HG02642 (cell line): ENCODE measurements around the gene WNT3.
"Not testable (repeated sequence)": the region's sequence is repeated elsewhere in the genome, so short reads cannot be mapped to it uniquely, and the experiment has no call there.

Source experiments
- ATAC-seq: cut with Tn5 transposase; IDR thresholded peaks from one replicate; pipeline ENCODE4 v1.9.1; 2021; ENCODE audit warnings: mild to moderate bottlenecking; ENCODE audit not compliant: unreplicated experiment, poor library complexity

The WNT3 gene

DNA sequence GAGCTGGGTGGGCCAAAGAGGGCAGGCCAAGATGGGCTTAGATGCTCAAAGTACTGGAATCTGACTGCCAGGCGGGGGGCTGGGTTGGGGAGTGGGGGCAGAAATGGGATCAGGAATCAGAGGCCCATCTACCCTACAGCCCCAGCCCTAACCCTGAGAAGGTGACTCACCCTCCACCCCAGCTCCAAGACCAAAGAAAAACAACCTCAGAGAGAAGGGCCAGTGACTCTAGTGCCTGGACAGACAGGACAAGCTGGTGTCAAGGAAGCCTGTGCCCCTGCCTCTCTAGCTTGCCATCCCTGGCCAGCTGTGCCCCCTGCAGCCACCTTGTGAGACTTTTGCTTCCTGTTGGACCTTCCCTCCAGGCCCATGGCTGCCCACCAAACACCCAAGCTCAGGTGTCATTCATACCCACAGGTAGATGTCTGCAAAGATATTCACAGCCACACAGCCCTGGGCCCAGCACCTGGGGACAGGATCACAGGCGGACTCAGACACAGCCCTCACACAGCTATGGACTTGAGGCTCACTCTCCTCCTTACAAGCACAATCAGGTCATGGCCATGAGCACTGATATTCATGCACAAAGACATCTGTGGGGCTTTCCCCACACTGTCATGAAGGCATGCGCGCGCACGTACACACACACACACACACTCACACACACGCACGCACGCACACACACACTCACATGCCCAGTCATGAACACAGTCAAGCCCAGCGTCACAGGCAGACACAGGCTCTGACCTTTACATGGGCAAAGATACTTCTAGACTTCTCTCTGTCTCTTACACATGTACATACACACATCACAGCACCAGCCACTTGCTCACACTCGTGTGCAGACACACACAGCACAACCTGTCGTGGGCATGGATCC lies 2.8 kb downstream of the WNT3 start:
- no peak for ATAC-seq

DNA sequence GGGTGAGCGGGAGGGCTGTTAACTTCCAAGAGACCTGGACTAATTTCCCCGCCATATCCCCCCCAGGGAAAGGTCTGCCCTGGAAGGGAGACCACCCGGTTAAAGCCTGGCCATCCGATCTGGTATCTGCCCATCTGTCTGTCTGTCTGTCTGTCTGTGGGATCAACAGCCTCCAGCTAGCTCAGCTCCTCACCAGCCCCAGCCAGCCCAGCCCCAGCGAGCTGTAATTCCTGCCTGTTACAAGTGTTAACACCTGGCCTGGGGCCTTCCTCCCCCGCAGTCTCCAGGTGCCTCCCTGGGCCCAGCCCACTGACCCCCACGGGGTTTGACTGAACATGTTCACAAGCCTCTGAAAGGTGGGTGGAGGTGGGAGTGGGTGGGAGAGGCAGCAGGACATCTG lies 4.0 kb downstream of the WNT3 start:
- no peak for ATAC-seq

DNA sequence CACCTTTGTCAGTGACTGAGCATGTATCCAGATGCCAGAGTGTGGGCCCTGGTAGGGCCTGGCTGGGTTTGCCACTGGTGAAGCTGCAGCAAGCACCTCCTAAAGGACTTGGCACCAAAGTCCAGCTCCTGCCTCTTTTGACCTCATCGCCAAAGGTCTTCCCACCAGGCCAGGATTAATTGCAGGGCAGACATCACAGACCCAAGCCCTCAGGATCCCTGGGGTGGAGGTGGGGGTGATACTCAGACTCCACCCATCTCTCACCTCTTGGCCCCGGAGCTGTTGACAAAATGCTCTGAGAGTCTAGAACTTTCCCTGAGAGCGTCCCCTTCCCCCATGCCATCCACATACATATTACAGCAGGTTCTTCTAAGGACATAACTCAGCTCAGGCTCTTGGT lies 4.6 kb downstream of the WNT3 start:
- no peak for ATAC-seq

- ATAC-seq = no peak
Measured at GRCh38 chr17:46812624-46813318, 5.7 kb downstream of the WNT3 start.

- no peak for ATAC-seq
Measured at GRCh38 chr17:46811978-46812583, 6.4 kb downstream of the WNT3 start.

DNA sequence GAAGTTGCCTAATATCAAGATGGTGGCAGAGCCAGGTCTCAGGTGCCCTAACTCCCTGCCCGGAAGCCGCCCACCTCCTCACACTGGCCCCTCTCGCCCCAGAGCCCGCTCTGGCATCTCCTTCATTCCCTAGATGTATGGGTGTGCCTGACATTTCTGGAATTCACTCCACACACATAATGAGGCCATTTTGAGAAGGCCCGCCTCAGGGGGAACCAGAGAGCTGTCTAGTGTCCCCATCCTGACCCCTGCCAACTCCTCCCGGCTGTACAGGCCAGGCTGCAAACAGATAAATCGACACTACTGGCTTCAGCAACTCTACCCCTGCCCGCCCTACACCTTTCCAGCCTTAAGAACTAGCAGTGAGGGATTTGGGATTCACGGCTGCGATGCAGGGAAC lies 7.7 kb downstream of the WNT3 start:
- ATAC-seq = no peak

GRCh38 chr17:46809110-46809571 lies 9.4 kb downstream of the WNT3 start:
- ATAC-seq = no peak

DNA sequence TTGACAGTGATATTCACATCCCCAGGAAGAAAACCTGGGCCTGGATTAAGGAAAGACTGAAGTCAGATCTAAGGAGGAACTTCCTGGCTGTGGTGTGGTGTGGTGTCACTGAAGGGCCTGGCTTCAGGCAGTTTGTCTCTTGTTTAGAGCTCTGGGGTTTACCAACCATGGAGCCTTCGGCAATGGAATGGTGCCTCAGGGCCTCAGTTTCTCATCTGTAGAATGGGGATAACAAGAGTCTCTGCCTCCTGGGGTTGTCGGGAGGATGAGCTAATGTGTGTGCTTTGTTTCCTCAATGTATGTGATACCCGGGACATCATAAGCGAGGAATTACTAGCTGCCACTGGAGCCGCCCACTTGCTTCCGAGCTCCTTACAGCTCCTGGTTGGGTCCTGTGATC lies 12.7 kb downstream of the WNT3 start:
- no peak for ATAC-seq

GRCh38 chr17:46803544-46803943 lies 14.9 kb downstream of the WNT3 start:
- ATAC-seq = no peak

DNA sequence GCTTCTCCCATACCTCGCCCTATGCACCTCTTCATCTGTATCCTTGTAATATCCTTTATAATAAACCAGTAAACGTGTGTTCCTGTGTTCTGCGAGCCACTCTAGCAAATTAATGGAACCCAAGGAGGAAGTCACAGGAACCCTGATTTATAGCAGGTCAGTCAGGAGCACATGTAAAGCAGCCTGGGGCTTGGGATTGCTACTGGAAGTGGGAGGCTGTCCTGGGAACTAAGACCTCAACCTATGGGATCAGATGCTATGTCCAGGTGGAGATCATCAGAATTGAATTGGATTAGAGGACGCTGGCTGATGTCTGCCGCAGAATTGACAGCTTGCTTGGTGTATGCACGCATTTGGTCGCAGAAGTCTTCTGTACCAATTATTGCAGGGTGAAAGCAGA lies 15.7 kb downstream of the WNT3 start:
- ATAC-seq = no peak

GRCh38 chr17:46800573-46800972 lies 17.9 kb downstream of the WNT3 start:
- ATAC-seq = no peak

- ATAC-seq = no peak
Measured at GRCh38 chr17:46796956-46797530, 21.4 kb downstream of the WNT3 start.

DNA sequence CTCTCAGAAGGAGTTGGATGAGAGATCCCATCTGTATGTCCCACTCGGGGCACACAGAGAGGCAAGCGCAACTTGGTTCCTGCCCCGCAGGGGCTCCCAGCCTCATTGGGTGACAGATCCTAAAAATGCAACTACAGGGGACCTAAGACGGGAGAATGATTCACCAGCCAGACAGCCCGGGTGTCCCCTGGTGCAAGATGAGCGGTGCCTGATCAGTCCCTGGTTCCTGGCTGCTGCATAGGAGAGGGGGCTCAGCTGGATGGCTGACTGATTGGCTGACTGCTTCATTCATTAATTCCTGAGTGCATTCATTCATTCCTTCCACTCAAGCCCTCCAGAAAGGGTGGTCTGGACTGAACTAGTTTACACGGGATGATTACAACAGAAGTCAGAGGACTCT lies 22.0 kb downstream of the WNT3 start:
- ATAC-seq = no peak

DNA sequence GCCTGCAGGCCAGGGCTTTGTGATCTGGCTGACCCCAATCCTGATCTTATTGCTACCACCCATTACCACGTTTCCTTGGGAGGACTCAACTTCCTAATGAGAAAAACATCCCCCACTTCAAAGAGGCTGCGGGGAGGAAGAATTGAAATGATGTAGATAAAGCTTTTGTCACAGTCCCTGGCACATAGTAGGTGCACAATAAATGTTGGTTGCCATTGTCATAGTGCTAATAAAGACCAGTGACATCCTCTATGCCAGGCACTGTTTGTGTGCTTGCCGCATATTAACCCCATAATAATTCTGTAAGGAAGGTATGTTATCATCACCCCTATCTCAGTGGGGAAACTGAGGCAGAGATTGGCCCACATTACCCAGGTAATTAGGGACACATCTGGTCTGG lies 22.4 kb downstream of the WNT3 start:
- ATAC-seq = no peak

DNA sequence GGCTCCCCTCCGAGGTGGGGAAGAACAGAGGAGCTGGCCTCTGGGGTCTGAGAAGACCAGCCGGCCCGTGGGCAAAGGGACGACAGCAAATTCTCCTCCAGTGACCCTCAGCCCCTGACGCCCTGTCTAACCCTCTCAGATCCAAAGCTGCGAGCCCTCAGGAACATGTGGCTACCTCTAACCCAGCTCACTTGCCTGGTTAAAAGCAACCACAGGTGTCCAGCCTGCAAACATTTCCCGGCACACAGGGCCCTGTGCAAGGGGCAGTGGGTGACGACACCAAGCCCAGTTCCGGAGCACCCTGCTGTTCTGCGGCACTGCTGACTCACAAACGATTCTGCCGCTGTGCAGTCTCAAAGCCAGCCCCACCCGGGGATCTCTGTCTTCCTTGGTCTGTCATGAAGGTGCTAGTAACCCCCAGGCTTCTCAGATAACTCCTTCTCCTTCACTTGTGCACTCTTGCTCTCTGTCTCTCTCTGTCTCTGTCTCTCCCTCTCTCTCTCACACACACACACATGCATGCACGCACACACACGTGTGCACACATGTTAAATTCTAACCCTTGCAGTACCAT lies 23.0 kb downstream of the WNT3 start:
- ATAC-seq = no peak

DNA sequence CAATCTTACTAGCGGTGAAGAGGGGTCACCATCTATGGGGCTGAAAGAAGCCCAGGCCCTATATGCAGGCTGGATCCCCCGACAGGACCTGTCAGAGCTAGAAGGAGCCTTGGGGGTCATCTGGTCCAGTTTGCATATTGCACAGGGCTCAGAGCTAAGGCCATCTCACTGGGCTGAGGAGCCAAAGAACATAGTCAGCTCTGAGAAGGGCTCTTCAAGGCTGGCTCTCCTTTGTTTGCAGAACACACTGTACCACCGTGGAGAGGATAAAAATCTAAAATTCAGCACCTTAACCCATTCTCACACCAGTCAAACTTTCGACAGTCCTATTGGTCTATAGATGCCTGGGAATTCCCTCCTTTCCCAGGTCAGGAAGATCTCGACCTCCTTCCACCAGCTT lies 24.2 kb downstream of the WNT3 start:
- no peak for ATAC-seq

GRCh38 chr17:46793541-46793940 lies 25.0 kb downstream of the WNT3 start:
- no peak for ATAC-seq

- ATAC-seq = not testable (repeated sequence)
Measured at GRCh38 chr17:46793023-46793422, 25.5 kb downstream of the WNT3 start.

GRCh38 chr17:46792071-46792470 lies 26.4 kb downstream of the WNT3 start:
- ATAC-seq = no peak

- no peak for ATAC-seq
Measured at GRCh38 chr17:46791531-46791930, 27.0 kb downstream of the WNT3 start.

DNA sequence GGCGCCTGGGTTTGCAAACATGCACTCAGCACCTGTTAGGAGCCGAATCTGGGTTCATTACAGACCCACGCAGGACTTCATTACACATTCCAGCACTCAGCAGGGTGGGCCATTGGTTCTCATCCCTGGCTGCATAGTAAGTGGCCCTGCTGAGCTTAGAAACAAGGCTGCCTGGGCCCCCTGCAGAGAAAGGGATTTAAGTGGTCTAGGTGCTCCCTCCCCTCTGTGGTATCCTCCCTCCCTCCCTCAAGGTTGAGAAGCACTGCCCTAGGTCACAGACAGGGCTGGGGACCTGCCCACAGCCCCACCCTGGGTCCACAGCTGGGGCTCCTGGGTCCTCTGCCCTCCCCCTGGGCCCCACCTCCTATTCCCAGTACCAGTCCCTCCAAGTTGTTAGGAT lies 28.3 kb downstream of the WNT3 start:
- no peak for ATAC-seq
